HepG2 (cell line): Measurements from ENCODE around the gene PSMA3. TPM values are rescaled to one million over a fixed set of nuclear protein-coding genes. Genes with fewer than 3 reads are reported as not detected.

Source experiments
- ATAC-seq: fragments of 200-7000 bp; cut with Tn5 transposase; 3 replicates; pipeline ENCODE4 v1.9.1; 2020; ENCODE audit warnings: mild to moderate bottlenecking, moderate library complexity
- BruUV-seq: library from RNA; stranded (reverse); fragments of 400-500 nt; replicated peaks from 2 replicates; lab custom pipeline; 2021; lab: Mats Ljungman, UMichigan
- CTCF ChIA-PET: fragments of 300-600 bp; formaldehyde crosslinking; extraction: SDS; loops from one replicate; lab custom pipeline; 2021; ENCODE audit warnings: low total read pairs, inconsistent platforms, low intra/inter-chr PET ratio; lab: Yijun Ruan, JAX
- POLR2A ChIA-PET: fragments of 350-600 bp; sonication (Branson Sonifier 250); formaldehyde crosslinking; loops from one replicate; lab custom pipeline; 2020; ENCODE audit warnings: antibody characterized with exemption, inconsistent platforms; lab: Yijun Ruan, JAX
- DNase-seq: peaks from one replicate; pipeline ENCODE4 v3.0.0-alpha.2; 2015; ENCODE audit warnings: low spot score
- FAIRE-seq: peaks from 3 replicates; lab custom pipeline; 2011; peaks lifted over from hg19 to GRCh38; lab: Jason Lieb, UNC
- H2AFZ ChIP-seq: one replicate; pipeline ENCODE4 v1.6.1; 2011; ENCODE audit warnings: low read length, inconsistent platforms
- H3K27ac ChIP-seq: fragments of 300-600 bp; 3 replicates; pipeline ENCODE4 v1.8.0; 2011; ENCODE audit warnings: mixed run types, mild to moderate bottlenecking, mixed read lengths, low read length, inconsistent platforms; ENCODE audit not compliant: insufficient read depth; ENCODE audit errors: extremely low read length
- H3K27me3 ChIP-seq, 2 experiments: fragments of 200-600 bp in 1 of 2; 2 replicates in 1 of 2; 3 replicates in 1 of 2; pipeline versions ENCODE4 v1.6.0 to v1.8.0; 2011; ENCODE audit warnings: low read length in 2 of 2, mild to moderate bottlenecking in 2 of 2, moderate library complexity in 2 of 2, inconsistent platforms in 1 of 2; ENCODE audit not compliant: insufficient read depth in 2 of 2, control insufficient read depth in 1 of 2
- H3K36me3 ChIP-seq, 2 experiments: fragments of 200-600 bp in 1 of 2; replicated peaks in 1 of 2; 2 replicates in 1 of 2; 3 replicates in 1 of 2; pipeline versions ENCODE4 v1.5.1 to v1.8.0; 2011; ENCODE audit warnings: low read length in 2 of 2, inconsistent platforms in 1 of 2; ENCODE audit not compliant: insufficient read depth in 2 of 2, control insufficient read depth in 1 of 2
- H3K4me1 ChIP-seq: 2 replicates; pipeline ENCODE4 v1.5.1; 2012; ENCODE audit warnings: low read length, inconsistent platforms; ENCODE audit not compliant: insufficient read depth
- H3K4me2 ChIP-seq: 2 replicates; pipeline ENCODE4 v1.6.0; 2011; ENCODE audit warnings: low read depth, low read length, inconsistent platforms
- H3K4me3 ChIP-seq, 3 experiments: fragments of 200-600 bp in 1 of 3; sonication (generic), shearing (Covaris generic) in 1 of 3; replicated peaks in 1 of 3; 2 replicates each; pipeline ENCODE4 v1.5.1; 2011 to 2016; ENCODE audit warnings: low read length in 3 of 3, inconsistent platforms in 2 of 3, low read depth in 2 of 3, mild to moderate bottlenecking in 2 of 3, control low read depth in 1 of 3, mixed read lengths in 1 of 3; ENCODE audit not compliant: insufficient read depth in 1 of 3
- H3K79me2 ChIP-seq: one replicate; pipeline ENCODE4 v1.6.1; 2011; ENCODE audit warnings: low read length, inconsistent platforms; ENCODE audit not compliant: insufficient read depth
- H3K9ac ChIP-seq: 2 replicates; pipeline ENCODE4 v1.6.0; 2011; ENCODE audit warnings: mild to moderate bottlenecking, low read depth, low read length, inconsistent platforms; ENCODE audit not compliant: insufficient read depth
- H3K9me3 ChIP-seq: 2 replicates; pipeline ENCODE4 v1.5.1; 2012; ENCODE audit warnings: mild to moderate bottlenecking, low read length
- H4K20me1 ChIP-seq: 2 replicates; pipeline ENCODE4 v1.6.0; 2011; ENCODE audit warnings: inconsistent platforms, mild to moderate bottlenecking, low read length, moderate library complexity; ENCODE audit not compliant: insufficient read depth
- KMT2A ChIP-seq: sonication (generic); formaldehyde crosslinking; IDR thresholded peaks from 2 replicates; pipeline ENCODE4 v1.4.0; 2020; ENCODE audit warnings: missing genetic modification reagents
- NCOA5 ChIP-seq: sonication (generic); formaldehyde crosslinking; IDR thresholded peaks from 2 replicates; pipeline ENCODE4 v1.4.0; 2020; ENCODE audit warnings: missing genetic modification reagents
- WGBS: methylation state at CpG from one replicate; pipeline ENCODE4 v1.1.6; 2017; ENCODE audit warnings: low lambda C conversion rate; 5-methylcytosine and 5-hydroxymethylcytosine counted together
- in situ Hi-C: cut with HindIII; loops from 2 replicates; pipeline ENCODE4 v1.10.0; 2017; ENCODE audit warnings: low pct_unique_long_range_greater_than_20kb; ENCODE audit not compliant: extremely low pct_ligation_motif_present
- intact Hi-C: fragments of 100-400 bp; cut with micrococcal nuclease; formaldehyde crosslinking; loops from one replicate; pipeline ENCODE4 v1.10.0; 2022; ENCODE audit not compliant: unreplicated experiment
- polyA plus RNA-seq, 8 experiments: library from polyadenylated mRNA; depleted of rRNA in 3 of 8; stranded (reverse) in 7 of 8; unstranded in 1 of 8; fragments of >200 nt; fragmentation: Illumina TruSeq in 4 of 8; extraction: Trizol in 4 of 8; gene quantifications; 2 replicates each; pipeline versions ENCODE4 v1.2.1 to v1.2.3, GENCODE V29; 2011 to 2016; ENCODE audit warnings: low read depth in 4 of 8, missing spikeins in 1 of 8, mixed read lengths in 1 of 8; ENCODE audit not compliant: insufficient read depth in 1 of 8
- total RNA-seq, 5 experiments: library from RNA; depleted of rRNA; stranded (reverse); fragments of >200 nt; fragmentation: Illumina TruSeq; extraction: Trizol; gene quantifications; 2 replicates each; pipeline ENCODE4 v1.2.3, GENCODE V29; 2016; ENCODE audit warnings: low read depth in 1 of 5
- TF ChIP-seq, protein P1 (sequence below), 2 experiments: fragments of 450-650 bp in 1 of 2; sonication (generic) in 1 of 2; formaldehyde crosslinking in 1 of 2; IDR thresholded peaks; 2 replicates each; pipeline versions ENCODE4 v1.6.1 to v1.8.0; 2016 to 2022; ENCODE audit warnings: antibody characterized with exemption in 1 of 2, mild to moderate bottlenecking in 1 of 2, missing genetic modification reagents in 1 of 2
- TF ChIP-seq, protein P2 (sequence below): IDR thresholded peaks from 2 replicates; pipeline ENCODE4 v1.6.1; 2016; ENCODE audit warnings: mild to moderate bottlenecking, missing biosample characterization, missing genetic modification reagents
- TF ChIP-seq, protein P3 (sequence below): sonication (generic); formaldehyde crosslinking; IDR thresholded peaks from 2 replicates; pipeline ENCODE4 v1.8.1; 2023; ENCODE audit warnings: mild to moderate bottlenecking, missing genetic modification reagents

The PSMA3 gene
- total and polyA plus RNA-seq, 2 of the 13 experiments (the other 11 are each of a cell fraction or from before 2014, with no cell fraction given): 232 to 275 TPM

DNA sequence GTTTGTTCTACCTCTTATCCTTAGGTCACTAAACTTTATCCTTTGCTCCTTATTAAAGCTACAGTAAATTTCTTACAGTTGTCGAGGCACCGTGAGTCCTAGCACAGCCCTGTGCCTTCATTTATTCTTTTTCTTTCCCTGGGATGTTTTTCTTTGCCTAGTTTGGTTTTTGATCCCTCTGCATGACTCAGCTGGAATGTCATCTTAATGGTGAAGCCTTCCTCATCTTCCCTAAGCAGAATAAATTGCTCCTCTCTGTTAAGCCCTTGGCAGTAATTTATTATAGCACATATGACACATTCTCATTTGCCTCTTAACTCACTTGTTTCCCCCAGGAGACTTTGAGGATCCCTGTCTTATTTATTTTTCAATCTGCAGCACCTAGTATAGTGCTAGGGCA lies 28.1 kb upstream of the PSMA3 start (continued):
- TF ChIP-seq, protein P1, sequence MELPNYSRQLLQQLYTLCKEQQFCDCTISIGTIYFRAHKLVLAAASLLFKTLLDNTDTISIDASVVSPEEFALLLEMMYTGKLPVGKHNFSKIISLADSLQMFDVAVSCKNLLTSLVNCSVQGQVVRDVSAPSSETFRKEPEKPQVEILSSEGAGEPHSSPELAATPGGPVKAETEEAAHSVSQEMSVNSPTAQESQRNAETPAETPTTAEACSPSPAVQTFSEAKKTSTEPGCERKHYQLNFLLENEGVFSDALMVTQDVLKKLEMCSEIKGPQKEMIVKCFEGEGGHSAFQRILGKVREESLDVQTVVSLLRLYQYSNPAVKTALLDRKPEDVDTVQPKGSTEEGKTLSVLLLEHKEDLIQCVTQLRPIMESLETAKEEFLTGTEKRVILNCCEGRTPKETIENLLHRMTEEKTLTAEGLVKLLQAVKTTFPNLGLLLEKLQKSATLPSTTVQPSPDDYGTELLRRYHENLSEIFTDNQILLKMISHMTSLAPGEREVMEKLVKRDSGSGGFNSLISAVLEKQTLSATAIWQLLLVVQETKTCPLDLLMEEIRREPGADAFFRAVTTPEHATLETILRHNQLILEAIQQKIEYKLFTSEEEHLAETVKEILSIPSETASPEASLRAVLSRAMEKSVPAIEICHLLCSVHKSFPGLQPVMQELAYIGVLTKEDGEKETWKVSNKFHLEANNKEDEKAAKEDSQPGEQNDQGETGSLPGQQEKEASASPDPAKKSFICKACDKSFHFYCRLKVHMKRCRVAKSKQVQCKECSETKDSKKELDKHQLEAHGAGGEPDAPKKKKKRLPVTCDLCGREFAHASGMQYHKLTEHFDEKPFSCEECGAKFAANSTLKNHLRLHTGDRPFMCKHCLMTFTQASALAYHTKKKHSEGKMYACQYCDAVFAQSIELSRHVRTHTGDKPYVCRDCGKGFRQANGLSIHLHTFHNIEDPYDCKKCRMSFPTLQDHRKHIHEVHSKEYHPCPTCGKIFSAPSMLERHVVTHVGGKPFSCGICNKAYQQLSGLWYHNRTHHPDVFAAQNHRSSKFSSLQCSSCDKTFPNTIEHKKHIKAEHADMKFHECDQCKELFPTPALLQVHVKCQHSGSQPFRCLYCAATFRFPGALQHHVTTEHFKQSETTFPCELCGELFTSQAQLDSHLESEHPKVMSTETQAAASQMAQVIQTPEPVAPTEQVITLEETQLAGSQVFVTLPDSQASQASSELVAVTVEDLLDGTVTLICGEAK (IDR thresholded peaks at IDR 0.05): no peak
- TF ChIP-seq, protein P1 (CRISPR knock-in tag; IDR thresholded peaks at IDR 0.05): no peak

- ChIA-PET CTCF (no interaction called here), POLR2A (interaction anchor here (1.6 to 2.6 kb wide), 2 partner anchors 46 to 71 kb away, joined by 3 to 6 read pairs; partner anchors contain the start of gene ARID4A)
- ATAC-seq (no peak), DNase-seq (no peak), FAIRE-seq (no peak)
- TF ChIP-seq, protein P2, sequence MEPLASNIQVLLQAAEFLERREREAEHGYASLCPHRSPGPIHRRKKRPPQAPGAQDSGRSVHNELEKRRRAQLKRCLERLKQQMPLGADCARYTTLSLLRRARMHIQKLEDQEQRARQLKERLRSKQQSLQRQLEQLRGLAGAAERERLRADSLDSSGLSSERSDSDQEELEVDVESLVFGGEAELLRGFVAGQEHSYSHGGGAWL (CRISPR knock-in tag): no peak
- TF ChIP-seq KMT2A (no peak), NCOA5 (CRISPR knock-in tag) (no peak)
- TF ChIP-seq, protein P3, sequence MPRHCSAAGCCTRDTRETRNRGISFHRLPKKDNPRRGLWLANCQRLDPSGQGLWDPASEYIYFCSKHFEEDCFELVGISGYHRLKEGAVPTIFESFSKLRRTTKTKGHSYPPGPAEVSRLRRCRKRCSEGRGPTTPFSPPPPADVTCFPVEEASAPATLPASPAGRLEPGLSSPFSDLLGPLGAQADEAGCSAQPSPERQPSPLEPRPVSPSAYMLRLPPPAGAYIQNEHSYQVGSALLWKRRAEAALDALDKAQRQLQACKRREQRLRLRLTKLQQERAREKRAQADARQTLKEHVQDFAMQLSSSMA (CRISPR knock-in tag): no peak
- no peak overlapping the region for H3K9ac ChIP-seq
- H3K9me3 ChIP-seq: no peaks in the 10 kb centered on the region
- no peaks in the 10 kb centered on the region for H4K20me1 ChIP-seq
- intact Hi-C loops: no loop called here
- H3K4me3 ChIP-seq: no peak overlapping the region
- H2AFZ ChIP-seq: no peak overlapping the region
- H3K27ac ChIP-seq: no peak overlapping the region
- no peaks in the 10 kb centered on the region for H3K27me3 ChIP-seq
- WGBS: 97% methylated on average over 5 of the region's 5 CpGs
- in situ Hi-C loops: no loop called here
- BruUV-seq: no TSS peak
- H3K4me2 ChIP-seq: no peak overlapping the region
- 0 out of 5 replicates have a peak, but pooled peaks cover 0 to 2% of the 10 kb centered on the region in 2 experiments for H3K36me3 ChIP-seq
- no peaks in the 10 kb centered on the region for H3K4me1 ChIP-seq
- no peaks in the 10 kb centered on the region for H3K79me2 ChIP-seq
Observed at GRCh38 chr14:58227096-58227819, 17.4 kb upstream of the PSMA3 start.
